Uterus (tissue), 2 donors: Measurements from ENCODE around the gene MIOS.

ENCODE experiments used
- CTCF ChIP-seq, 4 experiments: fragments of 200-600 bp in 2 of 4; fragments of 450-650 bp in 2 of 4; sonication (generic) in 2 of 4; IDR thresholded peaks; one replicate each; pipeline ENCODE4 v1.5.1; 2016 to 2019; ENCODE audit warnings: antibody characterized with exemption in 4 of 4, mild to moderate bottlenecking in 2 of 4, moderate library complexity in 1 of 4
- POLR2A ChIP-seq, 2 donors: fragments of 450-650 bp; IDR thresholded peaks; one replicate each; pipeline ENCODE4 v1.6.1; 2016; ENCODE audit warnings: antibody characterized with exemption in 2 of 2, mild to moderate bottlenecking in 1 of 2, moderate library complexity in 1 of 2

GRCh38 chr7:7537711-7538110, 29.0 kb upstream of the MIOS start:
- TF ChIP-seq POLR2A (IDR thresholded peaks at IDR 0.05): no peak
- TF ChIP-seq CTCF (IDR thresholded peaks at IDR 0.05): no peak
